ENCODE data around the gene LSM10.

The LSM10 gene

GRCh38 chr1:36367066-36367465, 30.6 kb downstream of the LSM10 start:
- H3K4me3 ChIP-seq (ENCODE audit: low read depth, low read length) = no peak overlapping the region
- DNase-seq (ENCODE audit: low read depth) = no peak
- no peak for TF ChIP-seq CTCF (conservative IDR thresholded peaks at IDR 0.05; ENCODE audit: low read depth, low read length)

GRCh38 chr1:36366091-36366661, 31.5 kb downstream of the LSM10 start:
- peak; percentile 36 for TF ChIP-seq CTCF (conservative IDR thresholded peaks at IDR 0.05; ENCODE audit: low read depth, low read length)
- H3K4me3 ChIP-seq (ENCODE audit: low read depth, low read length) = no peak overlapping the region
- peak; percentile 56 for DNase-seq (ENCODE audit: low read depth)

GRCh38 chr1:36365381-36365780, 32.3 kb downstream of the LSM10 start:
- TF ChIP-seq CTCF (conservative IDR thresholded peaks at IDR 0.05; ENCODE audit: low read depth, low read length) = no peak
- DNase-seq (ENCODE audit: low read depth) = peak; percentile 72
- no peak overlapping the region for H3K4me3 ChIP-seq (ENCODE audit: low read depth, low read length)

- H3K4me3 ChIP-seq (ENCODE audit: low read depth, low read length) = no peak overlapping the region
- peak; percentile 38 for DNase-seq (ENCODE audit: low read depth)
- TF ChIP-seq CTCF (conservative IDR thresholded peaks at IDR 0.05; ENCODE audit: low read depth, low read length) = no peak
Observed at GRCh38 chr1:36359911-36360550, 37.7 kb downstream of the LSM10 start.

- no peak for TF ChIP-seq CTCF (conservative IDR thresholded peaks at IDR 0.05; ENCODE audit: low read depth, low read length)
- no peak for DNase-seq (ENCODE audit: low read depth)
- no peak overlapping the region for H3K4me3 ChIP-seq (ENCODE audit: low read depth, low read length)
Observed at GRCh38 chr1:36359383-36359782, 38.3 kb downstream of the LSM10 start.

GRCh38 chr1:36358514-36359084, 39.1 kb downstream of the LSM10 start:
- H3K4me3 ChIP-seq (ENCODE audit: low read depth, low read length) = no peak overlapping the region
- DNase-seq (ENCODE audit: low read depth) = no peak
- TF ChIP-seq CTCF (conservative IDR thresholded peaks at IDR 0.05; ENCODE audit: low read depth, low read length) = no peak

- no peak for DNase-seq (ENCODE audit: low read depth)
- no peak for TF ChIP-seq CTCF (conservative IDR thresholded peaks at IDR 0.05; ENCODE audit: low read depth, low read length)
- no peak overlapping the region for H3K4me3 ChIP-seq (ENCODE audit: low read depth, low read length)
Observed at GRCh38 chr1:36355811-36356210, 41.9 kb downstream of the LSM10 start.

Data from choroid plexus epithelial cell (primary cell).